Adrenal gland (tissue), 12 donors: ENCODE data around the gene EVL. TPM values are rescaled to one million over a fixed set of nuclear protein-coding genes. Genes with fewer than 3 reads are reported as not detected.

Experiments used
- DNase-seq, 7 donors: peaks; one replicate each; pipeline ENCODE4 v3.0.0-alpha.2; 2019 to 2020
- H3K27ac ChIP-seq, 5 donors: fragments of 200-600 bp; sonication (generic) in 4 of 5; 1 replicate in 3 of 5; 2 replicates in 2 of 5; pipeline versions ENCODE4 v1.5.1 to v1.8.0; 2016 to 2020; ENCODE audit warnings: mild to moderate bottlenecking in 1 of 5
- H3K27me3 ChIP-seq: fragments of 200-600 bp; 2 replicates; pipeline ENCODE4 v1.8.0; 2021
- H3K36me3 ChIP-seq, 2 donors: fragments of 200-600 bp; replicated peaks in 1 of 2; 1 replicate in 1 of 2; 2 replicates in 1 of 2; pipeline versions ENCODE4 v1.5.1 to v1.8.0; 2018 to 2022
- H3K4me1 ChIP-seq, 2 donors: fragments of 200-600 bp; replicated peaks in 1 of 2; 1 replicate in 1 of 2; 2 replicates in 1 of 2; pipeline versions ENCODE4 v1.5.1 to v1.8.0; 2018 to 2021
- H3K4me3 ChIP-seq, 4 donors: fragments of 200-600 bp; sonication (generic) in 3 of 4; one replicate each; pipeline ENCODE4 v1.5.1; 2016 to 2018
- H3K9me3 ChIP-seq, 3 donors: fragments of 200-600 bp; sonication (generic) in 1 of 3; replicated peaks in 1 of 3; 1 replicate in 2 of 3; 2 replicates in 1 of 3; pipeline versions ENCODE4 v1.5.1 to v1.8.0; 2016 to 2021
- CTCF ChIP-seq, 6 experiments: fragments of 450-650 bp in 4 of 6; fragments of 200-600 bp in 2 of 6; sonication (generic) in 1 of 6; IDR thresholded peaks; 1 replicate in 5 of 6; 2 replicates in 1 of 6; pipeline versions ENCODE4 v1.5.1 to v1.8.0; 2016 to 2021; ENCODE audit warnings: antibody characterized with exemption in 6 of 6, mild to moderate bottlenecking in 2 of 6, moderate library complexity in 1 of 6
- POLR2A ChIP-seq, 2 donors: fragments of 450-650 bp; IDR thresholded peaks; one replicate each; pipeline ENCODE4 v1.6.1; 2017; ENCODE audit warnings: antibody characterized with exemption in 2 of 2, mild to moderate bottlenecking in 2 of 2, moderate library complexity in 1 of 2
- WGBS, 4 donors: extraction: QIAGEN DNeasy Blood & Tissue Kit in 2 of 4; methylation state at CpG; one replicate each; pipeline versions ENCODE4 v1.1.5 to v1.1.7; 2013 to 2017; 5-methylcytosine and 5-hydroxymethylcytosine counted together
- intact Hi-C, 2 donors: fragments of 100-400 bp; cut with DNase I; formaldehyde crosslinking; loops; one replicate each; pipeline versions ENCODE4 v1.14.1 to v1.15.0; 2022 to 2023
- polyA plus RNA-seq, 3 donors: library from polyadenylated mRNA; stranded (reverse); fragments of 200-250 nt in 2 of 3; fragments of 350-450 nt in 1 of 3; fragmentation: Illumina TruSeq in 1 of 3; extraction: RNeasy Lipid Tissue Mini Kit (QIAGEN cat#74804) in 1 of 3; gene quantifications; one replicate each; pipeline ENCODE4 v1.2.3, GENCODE V29; 2013 to 2014
- total RNA-seq, 9 donors: library from RNA; depleted of rRNA in 4 of 9; stranded (reverse); fragments of >200 nt in 4 of 9; fragments of 120-200 nt in 1 of 9; fragmentation: NEBNext Ultra II Directional in 1 of 9; extraction: Animal tissue kit (Norgen Biotek cat#: 25700) in 1 of 9; gene quantifications; one replicate each; pipeline versions ENCODE4 v1.1.0 to v1.2.4, GENCODE V29; 2013 to 2023
- donor health status: healthy with polysubstance abuse.
- donor health status: Bipolar disorder and iron deficiency.
- donor health status: DM: yes; HTN: yes; CAD: no.
- donor health status: DM: no; HTN: no; CAD: no.
- donor health status: DM: no; HTN: no; CAD: no.
- donor health status: DM: yes; HTN: yes; CAD: no.

The EVL gene
- total and polyA plus RNA-seq, 12 donors: 23.7 to 209 (median 46.8) TPM

GRCh38 chr14:100148837-100149731 is 83.9 kb downstream of the EVL start:
- intact Hi-C loops: no loop called here
- H3K4me1 ChIP-seq: no peaks in the 10 kb centered on the region
- no peaks in the 10 kb centered on the region for H3K36me3 ChIP-seq
- H3K9me3 ChIP-seq: no peaks in the 10 kb centered on the region
- no peak overlapping the region for H3K27ac ChIP-seq
- H3K4me3 ChIP-seq: no peak overlapping the region
- no peak for DNase-seq
- no peak for TF ChIP-seq POLR2A (IDR thresholded peaks at IDR 0.05)
- TF ChIP-seq CTCF (IDR thresholded peaks at IDR 0.05): no peak
- H3K27me3 ChIP-seq: no peaks in the 10 kb centered on the region
- WGBS, 4 donors: 92 to 95% (median 93%) methylated on average over 32 to 58 of the region's 58 CpGs

- no peak for DNase-seq
- no peak overlapping the region for H3K4me3 ChIP-seq
- no peaks in the 10 kb centered on the region for H3K27me3 ChIP-seq
- no peaks in the 10 kb centered on the region for H3K4me1 ChIP-seq
- H3K27ac ChIP-seq: no peak overlapping the region
- H3K9me3 ChIP-seq: no peaks in the 10 kb centered on the region
- intact Hi-C loops: no loop called here
- no peaks in the 10 kb centered on the region for H3K36me3 ChIP-seq
- TF ChIP-seq POLR2A (IDR thresholded peaks at IDR 0.05): no peak
- no peak for TF ChIP-seq CTCF (IDR thresholded peaks at IDR 0.05)
- 42 to 62% (median 56%) methylated on average over 5 to 21 of the region's 21 CpGs for WGBS, 4 donors
Measured at GRCh38 chr14:100149851-100150611, 84.8 kb downstream of the EVL start.

- WGBS, 4 donors: 71 to 89% (median 79%) methylated on average over 7 to 12 of the region's 12 CpGs
- no peak overlapping the region for H3K4me3 ChIP-seq
- H3K36me3 ChIP-seq: no peaks in the 10 kb centered on the region
- no peak overlapping the region for H3K27ac ChIP-seq
- H3K27me3 ChIP-seq: no peaks in the 10 kb centered on the region
- no peaks in the 10 kb centered on the region for H3K4me1 ChIP-seq
- no peaks in the 10 kb centered on the region for H3K9me3 ChIP-seq
- intact Hi-C loops: no loop called here
- TF ChIP-seq POLR2A (IDR thresholded peaks at IDR 0.05) (no peak), CTCF (IDR thresholded peaks at IDR 0.05) (no peak)
- DNase-seq: no peak
Measured at GRCh38 chr14:100150932-100151587, 85.8 kb downstream of the EVL start.

GRCh38 chr14:100152091-100152490 is 86.9 kb downstream of the EVL start:
- WGBS, 4 donors: 87 to 92% (median 91%) methylated on average over 10 of the region's 10 CpGs
- no peak overlapping the region for H3K4me3 ChIP-seq
- no peaks in the 10 kb centered on the region for H3K36me3 ChIP-seq
- H3K27ac ChIP-seq: no peak overlapping the region
- intact Hi-C loops: no loop called here
- H3K9me3 ChIP-seq: no peaks in the 10 kb centered on the region
- DNase-seq: no peak
- TF ChIP-seq CTCF (IDR thresholded peaks at IDR 0.05): no peak
- TF ChIP-seq POLR2A (IDR thresholded peaks at IDR 0.05): no peak
- no peaks in the 10 kb centered on the region for H3K4me1 ChIP-seq
- peaks cover under 1% of the 10 kb centered on the region for H3K27me3 ChIP-seq
